ENCODE measurements around the gene HDLBP.

The HDLBP gene

GRCh38 chr2:241275910-241276309, 39.6 kb downstream of the HDLBP start:
- DNase-seq (ENCODE audit: low read depth), result no peak

- DNase-seq (ENCODE audit: low read depth), result no peak
Observed at GRCh38 chr2:241275504-241275903, 40.0 kb downstream of the HDLBP start.

- DNase-seq (ENCODE audit: low read depth), result peak; percentile 63
Observed at GRCh38 chr2:241274127-241274526, 41.3 kb downstream of the HDLBP start.

GRCh38 chr2:241273210-241274020, 42.1 kb downstream of the HDLBP start:
- no peak for DNase-seq (ENCODE audit: low read depth)

GRCh38 chr2:241272303-241273209, 42.9 kb downstream of the HDLBP start:
- peak; percentile 41 for DNase-seq (ENCODE audit: low read depth)

- DNase-seq (ENCODE audit: low read depth), result peak; percentile 73
Observed at GRCh38 chr2:241271706-241272302, 43.7 kb downstream of the HDLBP start.

- DNase-seq (ENCODE audit: low read depth), result no peak
Observed at GRCh38 chr2:241270531-241270930, 44.9 kb downstream of the HDLBP start.

GRCh38 chr2:241269707-241270520, 45.6 kb downstream of the HDLBP start:
- DNase-seq (ENCODE audit: low read depth), result no peak

GRCh38 chr2:241268716-241269445, 46.6 kb downstream of the HDLBP start:
- DNase-seq (ENCODE audit: low read depth), result no peak

- DNase-seq (ENCODE audit: low read depth), result no peak
Observed at GRCh38 chr2:241268306-241268705, 47.2 kb downstream of the HDLBP start.

- DNase-seq (ENCODE audit: low read depth), result no peak
Observed at GRCh38 chr2:241267249-241268067, 48.0 kb downstream of the HDLBP start.

GRCh38 chr2:241265506-241265905, 50.0 kb downstream of the HDLBP start:
- DNase-seq (ENCODE audit: low read depth), result no peak

GRCh38 chr2:241263061-241263460, 52.4 kb downstream of the HDLBP start:
- no peak for DNase-seq (ENCODE audit: low read depth)

GRCh38 chr2:241261628-241262027, 53.8 kb downstream of the HDLBP start:
- DNase-seq (ENCODE audit: low read depth), result no peak

- no peak for DNase-seq (ENCODE audit: low read depth)
Observed at GRCh38 chr2:241260911-241261310, 54.6 kb downstream of the HDLBP start.

- DNase-seq (ENCODE audit: low read depth), result no peak
Observed at GRCh38 chr2:241258505-241259280, 56.8 kb downstream of the HDLBP start.

- DNase-seq (ENCODE audit: low read depth), result no peak
Observed at GRCh38 chr2:241257419-241258032, 57.9 kb downstream of the HDLBP start.

- DNase-seq (ENCODE audit: low read depth), result no peak
Observed at GRCh38 chr2:241256168-241256545, 59.3 kb downstream of the HDLBP start.
